ENCODE results near the gene OST4. TPM values are rescaled to one million over a fixed set of nuclear protein-coding genes. Genes with fewer than 3 reads are reported as not detected.

The OST4 gene
- total and polyA plus RNA-seq, 10 of the 15 experiments (the other 5 are each of a cell fraction or from before 2014, with no cell fraction given) = 270 to 1,543 (median 523) TPM

DNA sequence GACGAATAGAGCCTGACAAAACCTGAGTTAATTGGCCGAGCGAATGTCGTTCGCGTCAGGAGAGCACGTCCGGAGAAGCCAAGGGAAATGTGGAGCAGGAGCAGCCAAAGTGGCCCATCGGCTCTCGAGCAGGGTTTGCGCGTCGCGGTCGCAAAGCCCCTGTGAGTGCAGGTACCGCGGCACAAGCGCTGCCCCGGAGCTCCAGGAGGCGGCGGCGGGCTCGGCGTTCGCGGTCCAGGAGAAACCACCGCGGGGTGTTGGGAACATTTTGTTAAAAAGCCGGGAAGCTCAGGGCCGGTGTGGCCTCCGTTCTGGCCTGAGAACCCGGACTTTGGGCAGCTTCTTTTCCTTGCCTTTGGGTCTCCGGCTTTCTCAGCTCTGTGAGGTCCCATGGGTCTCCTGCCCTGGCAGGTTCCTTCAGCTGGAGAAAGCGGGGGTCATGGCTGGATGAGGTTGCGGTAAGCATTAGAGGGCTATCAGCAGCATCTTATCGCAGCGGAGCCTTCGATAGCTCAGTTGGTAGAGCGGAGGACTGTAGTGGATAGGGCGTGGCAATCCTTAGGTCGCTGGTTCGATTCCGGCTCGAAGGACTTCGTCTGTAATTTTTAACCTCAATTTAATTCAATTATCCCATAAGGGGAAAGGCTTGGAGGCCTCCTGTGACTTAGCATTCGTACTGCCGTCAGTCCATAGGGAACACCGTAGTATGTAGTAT lies 21.0 kb downstream of the OST4 start (continued):
- TF ChIP-seq, protein P1, sequence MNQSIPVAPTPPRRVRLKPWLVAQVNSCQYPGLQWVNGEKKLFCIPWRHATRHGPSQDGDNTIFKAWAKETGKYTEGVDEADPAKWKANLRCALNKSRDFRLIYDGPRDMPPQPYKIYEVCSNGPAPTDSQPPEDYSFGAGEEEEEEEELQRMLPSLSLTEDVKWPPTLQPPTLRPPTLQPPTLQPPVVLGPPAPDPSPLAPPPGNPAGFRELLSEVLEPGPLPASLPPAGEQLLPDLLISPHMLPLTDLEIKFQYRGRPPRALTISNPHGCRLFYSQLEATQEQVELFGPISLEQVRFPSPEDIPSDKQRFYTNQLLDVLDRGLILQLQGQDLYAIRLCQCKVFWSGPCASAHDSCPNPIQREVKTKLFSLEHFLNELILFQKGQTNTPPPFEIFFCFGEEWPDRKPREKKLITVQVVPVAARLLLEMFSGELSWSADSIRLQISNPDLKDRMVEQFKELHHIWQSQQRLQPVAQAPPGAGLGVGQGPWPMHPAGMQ (IDR thresholded peaks at IDR 0.05; ENCODE audit: borderline replicate concordance) = no peak
- TF ChIP-seq, protein P2, sequence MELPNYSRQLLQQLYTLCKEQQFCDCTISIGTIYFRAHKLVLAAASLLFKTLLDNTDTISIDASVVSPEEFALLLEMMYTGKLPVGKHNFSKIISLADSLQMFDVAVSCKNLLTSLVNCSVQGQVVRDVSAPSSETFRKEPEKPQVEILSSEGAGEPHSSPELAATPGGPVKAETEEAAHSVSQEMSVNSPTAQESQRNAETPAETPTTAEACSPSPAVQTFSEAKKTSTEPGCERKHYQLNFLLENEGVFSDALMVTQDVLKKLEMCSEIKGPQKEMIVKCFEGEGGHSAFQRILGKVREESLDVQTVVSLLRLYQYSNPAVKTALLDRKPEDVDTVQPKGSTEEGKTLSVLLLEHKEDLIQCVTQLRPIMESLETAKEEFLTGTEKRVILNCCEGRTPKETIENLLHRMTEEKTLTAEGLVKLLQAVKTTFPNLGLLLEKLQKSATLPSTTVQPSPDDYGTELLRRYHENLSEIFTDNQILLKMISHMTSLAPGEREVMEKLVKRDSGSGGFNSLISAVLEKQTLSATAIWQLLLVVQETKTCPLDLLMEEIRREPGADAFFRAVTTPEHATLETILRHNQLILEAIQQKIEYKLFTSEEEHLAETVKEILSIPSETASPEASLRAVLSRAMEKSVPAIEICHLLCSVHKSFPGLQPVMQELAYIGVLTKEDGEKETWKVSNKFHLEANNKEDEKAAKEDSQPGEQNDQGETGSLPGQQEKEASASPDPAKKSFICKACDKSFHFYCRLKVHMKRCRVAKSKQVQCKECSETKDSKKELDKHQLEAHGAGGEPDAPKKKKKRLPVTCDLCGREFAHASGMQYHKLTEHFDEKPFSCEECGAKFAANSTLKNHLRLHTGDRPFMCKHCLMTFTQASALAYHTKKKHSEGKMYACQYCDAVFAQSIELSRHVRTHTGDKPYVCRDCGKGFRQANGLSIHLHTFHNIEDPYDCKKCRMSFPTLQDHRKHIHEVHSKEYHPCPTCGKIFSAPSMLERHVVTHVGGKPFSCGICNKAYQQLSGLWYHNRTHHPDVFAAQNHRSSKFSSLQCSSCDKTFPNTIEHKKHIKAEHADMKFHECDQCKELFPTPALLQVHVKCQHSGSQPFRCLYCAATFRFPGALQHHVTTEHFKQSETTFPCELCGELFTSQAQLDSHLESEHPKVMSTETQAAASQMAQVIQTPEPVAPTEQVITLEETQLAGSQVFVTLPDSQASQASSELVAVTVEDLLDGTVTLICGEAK (IDR thresholded peaks at IDR 0.05; ENCODE audit: borderline replicate concordance) = peak; percentile 83
- TF ChIP-seq TCF7 (IDR thresholded peaks at IDR 0.05; ENCODE audit: borderline replicate concordance) (no peak), GATAD2B (conservative IDR thresholded peaks at IDR 0.05; ENCODE audit: low read depth) (peak; percentile 45; the same call in 1 of the 2 replicates), BACH1 (IDR thresholded peaks at IDR 0.05; ENCODE audit: borderline replicate concordance) (no peak; the same call in 1 of the 2 replicates), BRCA1 (IDR thresholded peaks at IDR 0.05; ENCODE audit: low read depth, low read length) (no peak), ZNF217 (IDR thresholded peaks at IDR 0.05) (no peak), HSF1 (IDR thresholded peaks at IDR 0.05; ENCODE audit: low read depth, low read length) (no peak), GABPA (IDR thresholded peaks at IDR 0.05; ENCODE audit: low read depth) (peak; percentile 67; the same call in 1 of the 2 replicates), RFX5 (IDR thresholded peaks at IDR 0.05; ENCODE audit: low read depth, low read length) (no peak), BHLHE40 (IDR thresholded peaks at IDR 0.05; ENCODE audit: borderline replicate concordance in 1 of 2, low read depth in 2 of 2, low read length in 1 of 2) (peak in 1 of 2 experiments; percentile 28; a peak in 1 of 4 replicates), IRF3 (IDR thresholded peaks at IDR 0.05) (no peak; the same call in 1 of the 2 replicates), RUNX3 (IDR thresholded peaks at IDR 0.05; ENCODE audit: low read length) (peak; percentile 60; the same call in 1 of the 2 replicates), REST (IDR thresholded peaks at IDR 0.05; ENCODE audit: low read depth, low read length) (0 out of 2 replicates have a peak, but pooled peaks have one; percentile 2), JUND (IDR thresholded peaks at IDR 0.05; ENCODE audit: low read depth, low read length) (no peak), SIX5 (IDR thresholded peaks at IDR 0.05; ENCODE audit: low read depth, low read length, severe bottlenecking) (no peak), POLR2AphosphoS2 (IDR thresholded peaks at IDR 0.05; ENCODE audit: low read depth, low read length) (0 out of 2 replicates have a peak, but pooled peaks have one; percentile 47), RBBP5 (conservative IDR thresholded peaks at IDR 0.05) (peak; percentile 88; the same call in 1 of the 2 replicates)
